ENCODE results near the gene EEPD1. TPM values are rescaled to one million over a fixed set of nuclear protein-coding genes. Genes with fewer than 3 reads are reported as not detected.

Gene EEPD1
- total RNA-seq, 8 experiments from 2014 or later: 2.3 to 14.1 (median 4.4) TPM

GRCh38 chr7:36304099-36304425 is 151.0 kb downstream of the EEPD1 start:
- WGBS, 10 experiments: 88 to 94% methylated on average over 2 of the region's 6 CpGs; no CpG with 5 or more reads in 8 of the 10 experiments
- no peak overlapping the region for H3K27ac ChIP-seq
- in situ Hi-C loops (cut with MboI; ENCODE audit: low pct_unique_long_range_greater_than_20kb in 2 of 9, low sequenced_read_pairs in 9 of 9, unreplicated experiment in 9 of 9): no loop called here
- no peak overlapping the region for H3K4me3 ChIP-seq
- peaks cover 0 to 15% of the 10 kb centered on the region in 2 donors for H3K4me1 ChIP-seq (replicated peaks in 1 of 2)
- ATAC-seq (replicated peaks in 6 of 8): no peak

- 89 to 100% (median 98%) methylated on average over 2 to 15 of the region's 18 CpGs; no CpG with 5 or more reads in 1 of the 10 experiments for WGBS, 10 experiments
- no peak for ATAC-seq (replicated peaks in 6 of 8)
- Histone ChIP-seq H3K4me1 (replicated peaks in 1 of 2) (peaks cover 0 to 15% of the 10 kb centered on the region in 2 donors), H3K27ac (no peak overlapping the region), H3K4me3 (no peak overlapping the region)
- in situ Hi-C loops (cut with MboI; ENCODE audit: low pct_unique_long_range_greater_than_20kb in 2 of 9, low sequenced_read_pairs in 9 of 9, unreplicated experiment in 9 of 9): no loop called here
Measured at GRCh38 chr7:36305226-36305625, 152.2 kb downstream of the EEPD1 start.

DNA sequence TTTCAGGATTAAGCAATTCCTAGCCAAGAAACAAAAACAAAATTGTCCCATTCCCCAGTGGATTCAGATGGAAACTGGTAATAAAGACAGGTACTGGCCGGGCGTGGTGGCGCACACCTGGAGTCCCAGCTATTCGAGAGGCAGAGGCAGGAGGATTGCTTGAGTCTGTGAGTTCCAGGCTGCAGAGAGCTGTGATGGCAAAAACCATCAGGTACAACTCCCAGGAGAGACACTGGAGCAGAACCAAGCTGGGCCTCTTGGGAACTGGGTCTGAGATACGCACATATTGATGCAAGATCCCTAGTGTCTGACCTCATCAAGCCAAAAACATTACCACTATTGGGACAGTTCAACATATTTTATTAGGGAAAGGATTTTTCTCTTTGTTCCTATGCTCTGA is 152.6 kb downstream of the EEPD1 start:
- no peak overlapping the region for H3K27ac ChIP-seq
- peaks cover 0 to 15% of the 10 kb centered on the region in 2 donors for H3K4me1 ChIP-seq (replicated peaks in 1 of 2)
- ATAC-seq (replicated peaks in 6 of 8): no peak
- WGBS, 10 experiments: 60 to 100% (median 100%) methylated on average over 1 to 4 of the region's 5 CpGs; no CpG with 5 or more reads in 5 of the 10 experiments
- in situ Hi-C loops (cut with MboI; ENCODE audit: low pct_unique_long_range_greater_than_20kb in 2 of 9, low sequenced_read_pairs in 9 of 9, unreplicated experiment in 9 of 9): no loop called here
- H3K4me3 ChIP-seq: no peak overlapping the region

GRCh38 chr7:36306222-36306621 is 153.2 kb downstream of the EEPD1 start:
- in situ Hi-C loops (cut with MboI; ENCODE audit: low pct_unique_long_range_greater_than_20kb in 2 of 9, low sequenced_read_pairs in 9 of 9, unreplicated experiment in 9 of 9): no loop called here

DNA sequence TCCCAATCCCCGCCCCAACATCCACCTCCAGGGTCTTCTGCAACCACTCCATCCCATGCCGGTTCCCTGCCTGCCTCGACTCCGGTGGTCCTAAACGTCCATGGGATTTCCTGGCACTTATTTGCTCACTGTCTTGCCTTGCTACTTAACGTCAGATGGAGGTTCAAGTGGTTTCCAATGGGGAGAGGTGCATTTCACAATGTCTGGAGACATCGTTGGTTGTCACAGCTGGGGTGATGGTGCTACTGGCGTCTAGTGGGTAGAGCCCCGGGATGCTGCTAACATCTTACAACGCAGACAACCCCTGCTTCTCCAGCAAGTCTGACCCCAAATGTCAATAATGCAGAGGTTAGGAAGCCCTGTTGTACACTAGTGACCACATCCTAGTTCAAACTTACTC is 153.7 kb downstream of the EEPD1 start:
- Histone ChIP-seq H3K4me3 (no peak overlapping the region), H3K27ac (no peak overlapping the region), H3K4me1 (replicated peaks in 1 of 2) (peaks cover 0 to 15% of the 10 kb centered on the region in 2 donors)
- WGBS, 10 experiments: 69 to 93% (median 87%) methylated on average over 1 to 7 of the region's 10 CpGs; no CpG with 5 or more reads in 5 of the 10 experiments
- in situ Hi-C loops (cut with MboI; ENCODE audit: low pct_unique_long_range_greater_than_20kb in 2 of 9, low sequenced_read_pairs in 9 of 9, unreplicated experiment in 9 of 9): no loop called here
- no peak for ATAC-seq (replicated peaks in 6 of 8)

More at GRCh38 chr7:36306222-36306621, 153.2 kb downstream of the EEPD1 start:
- H3K27ac ChIP-seq: no peak overlapping the region
- 40 to 100% (median 95%) methylated on average over 1 to 4 of the region's 5 CpGs; no CpG with 5 or more reads in 2 of the 10 experiments for WGBS, 10 experiments
- peaks cover 0 to 15% of the 10 kb centered on the region in 2 donors for H3K4me1 ChIP-seq (replicated peaks in 1 of 2)
- ATAC-seq (replicated peaks in 6 of 8): no peak
- H3K4me3 ChIP-seq: no peak overlapping the region

GRCh38 chr7:36308031-36308430 is 155.0 kb downstream of the EEPD1 start:
- Histone ChIP-seq H3K4me3 (no peak overlapping the region), H3K4me1 (replicated peaks in 1 of 2) (peaks cover 0 to 12% of the 10 kb centered on the region in 2 donors), H3K27ac (no peak overlapping the region)
- in situ Hi-C loops (cut with MboI; ENCODE audit: low pct_unique_long_range_greater_than_20kb in 2 of 9, low sequenced_read_pairs in 9 of 9, unreplicated experiment in 9 of 9): no loop called here
- WGBS, 10 experiments: 59 to 100% (median 80%) methylated on average over 1 to 2 of the region's 10 CpGs; no CpG with 5 or more reads in 5 of the 10 experiments
- no peak for ATAC-seq (replicated peaks in 6 of 8)

DNA sequence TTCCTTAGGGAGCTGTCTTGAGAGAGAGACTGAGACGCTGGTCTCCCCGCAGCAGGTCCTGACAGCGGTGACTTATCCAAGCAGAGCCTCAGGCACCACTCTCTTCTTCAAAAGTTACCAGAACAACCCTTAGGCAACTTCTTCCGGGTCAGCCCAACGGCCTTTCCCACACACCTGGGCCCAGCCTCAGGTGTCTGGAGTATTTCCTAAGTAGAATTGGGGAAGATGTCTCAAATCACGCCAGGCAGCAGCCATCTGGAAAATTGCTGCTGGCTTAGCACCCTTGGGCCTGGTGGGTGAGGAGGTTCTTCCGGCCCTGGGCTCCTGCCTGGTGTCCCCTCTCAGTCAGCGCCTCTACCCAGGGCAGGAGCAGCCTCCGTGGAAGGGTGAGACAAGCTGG is 156.2 kb downstream of the EEPD1 start:
- WGBS, 10 experiments: 67 to 93% (median 82%) methylated on average over 3 to 4 of the region's 9 CpGs; no CpG with 5 or more reads in 6 of the 10 experiments
- in situ Hi-C loops (cut with MboI; ENCODE audit: low pct_unique_long_range_greater_than_20kb in 2 of 9, low sequenced_read_pairs in 9 of 9, unreplicated experiment in 9 of 9): no loop called here

DNA sequence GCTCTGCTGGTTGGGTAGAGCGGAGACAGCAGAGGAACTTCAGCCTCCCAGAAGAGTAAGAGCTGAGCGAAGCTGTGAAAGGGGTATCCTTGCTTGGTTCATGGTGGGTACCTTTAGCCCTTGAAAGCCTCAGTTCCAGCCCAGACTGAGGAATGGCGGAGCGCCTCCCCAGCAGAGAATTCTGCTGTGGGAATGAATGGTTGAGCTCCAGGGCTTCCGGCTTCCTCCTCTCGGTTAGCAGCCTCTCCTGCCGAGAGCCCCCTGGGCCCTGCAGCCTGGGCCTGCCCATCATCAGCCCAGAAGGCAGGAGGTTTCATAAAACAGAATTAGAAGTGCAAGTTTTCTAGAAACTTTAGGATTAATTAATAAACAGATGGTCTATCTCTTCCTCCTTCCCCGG is 156.7 kb downstream of the EEPD1 start:
- Histone ChIP-seq H3K4me1 (replicated peaks in 1 of 2) (no peaks in the 10 kb centered on the region), H3K27ac (no peak overlapping the region), H3K4me3 (no peak overlapping the region)
- in situ Hi-C loops (cut with MboI; ENCODE audit: low pct_unique_long_range_greater_than_20kb in 2 of 9, low sequenced_read_pairs in 9 of 9, unreplicated experiment in 9 of 9): no loop called here
- 33 to 100% (median 83%) methylated on average over 1 to 6 of the region's 8 CpGs; no CpG with 5 or more reads in 1 of the 10 experiments for WGBS, 10 experiments
- ATAC-seq (replicated peaks in 6 of 8): no peak

More for the DNA sequence above, 156.2 kb downstream of the EEPD1 start:
- Histone ChIP-seq H3K27ac (no peak overlapping the region), H3K4me1 (replicated peaks in 1 of 2) (no peaks in the 10 kb centered on the region), H3K4me3 (no peak overlapping the region)
- no peak for ATAC-seq (replicated peaks in 6 of 8)

GRCh38 chr7:36310897-36311296 is 157.8 kb downstream of the EEPD1 start:
- in situ Hi-C loops (cut with MboI; ENCODE audit: low pct_unique_long_range_greater_than_20kb in 2 of 9, low sequenced_read_pairs in 9 of 9, unreplicated experiment in 9 of 9): no loop called here
- WGBS, 10 experiments: 74 to 94% (median 85%) methylated on average over 1 to 7 of the region's 8 CpGs; no CpG with 5 or more reads in 6 of the 10 experiments
- Histone ChIP-seq H3K4me1 (replicated peaks in 1 of 2) (peaks cover 0 to 4% of the 10 kb centered on the region in 2 donors), H3K27ac (no peak overlapping the region), H3K4me3 (no peak overlapping the region)
- no peak for ATAC-seq (replicated peaks in 6 of 8)

- no peak for ATAC-seq (replicated peaks in 6 of 8)
- WGBS, 10 experiments: 79 to 80% methylated on average over 1 to 5 of the region's 7 CpGs; no CpG with 5 or more reads in 8 of the 10 experiments
- Histone ChIP-seq H3K4me3 (no peak overlapping the region), H3K4me1 (replicated peaks in 1 of 2) (peaks cover 0 to 4% of the 10 kb centered on the region in 2 donors), H3K27ac (no peak overlapping the region)
- in situ Hi-C loops (cut with MboI; ENCODE audit: low pct_unique_long_range_greater_than_20kb in 2 of 9, low sequenced_read_pairs in 9 of 9, unreplicated experiment in 9 of 9): no loop called here
Measured at GRCh38 chr7:36311539-36311938, 158.5 kb downstream of the EEPD1 start.

DNA sequence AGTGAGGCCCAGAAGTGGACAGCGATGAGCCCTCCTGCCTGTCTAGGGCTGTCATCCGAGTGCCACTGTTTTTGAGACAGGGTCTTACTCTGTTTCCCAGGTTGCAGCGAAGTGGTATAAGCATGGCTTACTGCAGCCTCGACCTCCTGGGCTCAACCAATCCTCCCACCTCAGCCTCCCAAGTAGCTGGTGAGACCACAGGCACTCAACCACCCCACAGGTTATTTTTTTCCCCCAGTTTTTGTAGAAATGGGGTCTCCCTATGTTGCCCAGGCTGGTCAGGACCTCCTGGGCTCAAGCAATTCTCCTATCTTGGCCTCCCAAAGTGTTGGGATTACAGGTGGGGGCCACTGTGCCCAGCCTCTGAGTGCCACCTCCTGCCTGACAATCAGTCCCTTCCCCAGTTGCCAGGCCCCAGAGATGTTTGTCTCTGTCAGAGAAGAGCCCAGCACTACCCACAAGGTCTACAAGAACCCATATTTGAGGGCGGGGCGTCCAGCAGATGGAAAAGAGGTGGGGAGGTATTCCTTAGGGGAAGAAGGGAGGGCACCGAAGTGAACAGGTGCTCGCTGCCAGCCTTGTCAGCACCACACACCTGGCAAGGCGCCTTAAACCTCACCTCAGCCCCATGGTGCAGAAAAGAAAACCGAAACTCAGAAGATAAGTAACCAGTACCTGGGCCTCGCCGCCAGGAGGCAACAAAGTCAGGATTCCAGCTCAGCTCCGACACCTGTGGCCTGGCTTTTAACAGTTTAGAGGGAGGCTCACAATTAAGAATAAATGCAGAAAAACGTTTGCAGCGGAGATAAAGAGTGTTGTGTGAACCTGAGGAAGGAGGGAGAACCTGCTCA is 159.2 kb downstream of the EEPD1 start:
- no peak for ATAC-seq (replicated peaks in 6 of 8)
- 40 to 100% (median 72%) methylated on average over 1 to 10 of the region's 15 CpGs; no CpG with 5 or more reads in 2 of the 10 experiments for WGBS, 10 experiments
- in situ Hi-C loops (cut with MboI; ENCODE audit: low pct_unique_long_range_greater_than_20kb in 2 of 9, low sequenced_read_pairs in 9 of 9, unreplicated experiment in 9 of 9): no loop called here
- peaks cover 0 to 4% of the 10 kb centered on the region in 2 donors for H3K4me1 ChIP-seq (replicated peaks in 1 of 2)
- no peak overlapping the region for H3K27ac ChIP-seq
- no peak overlapping the region for H3K4me3 ChIP-seq

- in situ Hi-C loops (cut with MboI; ENCODE audit: low pct_unique_long_range_greater_than_20kb in 2 of 9, low sequenced_read_pairs in 9 of 9, unreplicated experiment in 9 of 9): no loop called here
- H3K4me3 ChIP-seq: no peak overlapping the region
- 53 to 100% (median 100%) methylated on average over 1 to 9 of the region's 18 CpGs; no CpG with 5 or more reads in 3 of the 10 experiments for WGBS, 10 experiments
- no peak overlapping the region for H3K27ac ChIP-seq
- H3K4me1 ChIP-seq (replicated peaks in 1 of 2): peaks cover 0 to 4% of the 10 kb centered on the region in 2 donors
- no peak for ATAC-seq (replicated peaks in 6 of 8)
Measured at GRCh38 chr7:36312915-36313334, 159.9 kb downstream of the EEPD1 start.

GRCh38 chr7:36313607-36314006 is 160.6 kb downstream of the EEPD1 start:
- no peak overlapping the region for H3K4me3 ChIP-seq
- peaks cover 0 to 4% of the 10 kb centered on the region in 2 donors for H3K4me1 ChIP-seq (replicated peaks in 1 of 2)
- H3K27ac ChIP-seq: no peak overlapping the region
- WGBS, 10 experiments: 70 to 100% (median 97%) methylated on average over 1 to 4 of the region's 6 CpGs; no CpG with 5 or more reads in 5 of the 10 experiments
- no peak for ATAC-seq (replicated peaks in 6 of 8)
- in situ Hi-C loops (cut with MboI; ENCODE audit: low pct_unique_long_range_greater_than_20kb in 2 of 9, low sequenced_read_pairs in 9 of 9, unreplicated experiment in 9 of 9): no loop called here

All from motor neuron (in vitro differentiated cells).